ENCODE results near the gene PDCD1.

Gene PDCD1

DNA sequence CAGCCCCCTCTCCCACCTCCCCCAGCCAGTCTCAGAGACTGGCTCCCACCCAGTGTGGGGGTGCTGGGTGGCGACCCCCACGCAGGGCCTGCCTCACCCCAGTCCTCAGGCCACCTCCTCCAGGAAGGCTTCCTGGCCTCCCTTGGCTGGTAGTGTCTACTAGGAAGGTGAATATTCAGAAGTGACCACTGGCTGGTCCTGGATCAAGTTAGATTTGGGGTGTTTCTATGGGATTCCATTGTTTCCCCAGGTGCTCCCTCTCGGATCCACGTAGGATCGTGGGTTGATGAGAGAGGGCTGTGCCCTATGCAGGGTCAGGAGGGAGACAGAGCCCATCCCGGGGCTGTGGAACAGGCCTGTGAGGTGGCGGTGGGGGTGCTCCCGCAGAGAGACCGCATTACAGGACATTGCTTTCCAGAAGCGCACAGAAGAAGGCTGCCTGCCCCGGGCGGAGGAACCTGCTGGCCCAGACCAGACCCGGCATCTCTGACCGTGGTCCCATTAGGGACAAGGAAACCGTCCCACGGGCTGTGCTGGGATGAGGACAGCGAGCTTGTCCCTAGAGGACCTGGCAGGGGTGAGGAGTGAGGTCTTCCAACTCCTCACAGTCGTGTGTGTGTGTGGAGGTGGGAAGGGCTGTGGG lies 3.3 kb downstream of the PDCD1 start:
- H3K36me3 Mint-ChIP-seq = peaks cover 87% of the 10 kb centered on the region

DNA sequence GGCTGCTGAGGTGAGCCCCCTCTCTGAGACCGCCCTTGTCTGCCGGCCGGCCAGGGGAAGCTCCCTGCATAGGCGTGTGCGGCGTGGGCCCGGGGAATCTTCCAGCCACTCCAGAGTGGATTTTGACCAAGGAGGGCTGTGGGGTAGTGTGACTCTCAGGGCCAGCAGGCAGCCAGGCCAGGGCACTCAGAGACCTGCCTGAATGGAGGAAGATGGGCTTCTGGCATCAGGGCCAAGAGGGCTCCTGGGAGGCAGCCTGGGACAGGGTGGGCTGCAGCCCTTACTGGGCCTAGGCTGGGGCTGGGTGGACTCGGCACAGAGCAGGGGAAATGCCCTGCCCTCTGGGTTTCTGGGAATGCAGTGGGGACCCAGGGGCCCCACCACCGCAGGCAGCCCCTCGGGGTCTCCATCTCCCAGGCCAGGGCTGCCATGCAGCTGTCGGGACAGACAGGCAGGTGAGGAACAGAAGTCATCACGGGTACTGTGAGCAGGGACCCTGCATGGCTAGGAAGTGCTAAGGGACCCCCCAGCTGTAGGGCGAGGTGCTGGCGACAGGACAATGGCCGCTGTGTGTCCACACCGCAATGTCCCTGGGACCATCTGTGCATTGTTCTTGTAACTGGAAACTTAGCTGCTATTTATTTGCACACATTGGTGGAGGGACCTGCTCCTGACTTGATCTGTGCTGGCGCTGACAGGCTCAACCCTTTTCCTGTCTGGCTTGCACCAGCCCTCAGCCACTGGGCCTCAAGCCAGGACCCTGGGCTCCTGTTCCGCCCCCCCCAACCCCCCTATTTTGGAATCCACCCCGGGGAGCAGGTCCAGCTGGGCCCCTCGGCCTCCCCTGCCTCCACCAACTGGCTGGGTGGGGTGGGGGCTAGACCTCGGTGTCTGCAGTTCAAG lies 4.1 kb downstream of the PDCD1 start:
- H3K9me3 Mint-ChIP-seq = no peaks in the 10 kb centered on the region
- DNase-seq (ENCODE audit: low spot score in 2 of 2) = no peak
- peaks cover 38% of the 10 kb centered on the region for H3K4me1 Mint-ChIP-seq
- peak overlapping the region; percentile 66 for H3K4me3 Mint-ChIP-seq
- peaks cover 91% of the 10 kb centered on the region for H3K36me3 Mint-ChIP-seq
- no peak for ATAC-seq
- H3K27ac Mint-ChIP-seq = peak overlapping the region; percentile 91

More for the DNA sequence above, 3.3 kb downstream of the PDCD1 start:
- Mint-ChIP-seq H3K9me3 (no peaks in the 10 kb centered on the region), H3K4me1 (peaks cover 46% of the 10 kb centered on the region), H3K27ac (peak overlapping the region; percentile 91), H3K4me3 (peak overlapping the region; percentile 66)
- no peak for DNase-seq (ENCODE audit: low spot score in 2 of 2)
- ATAC-seq = no peak

DNA sequence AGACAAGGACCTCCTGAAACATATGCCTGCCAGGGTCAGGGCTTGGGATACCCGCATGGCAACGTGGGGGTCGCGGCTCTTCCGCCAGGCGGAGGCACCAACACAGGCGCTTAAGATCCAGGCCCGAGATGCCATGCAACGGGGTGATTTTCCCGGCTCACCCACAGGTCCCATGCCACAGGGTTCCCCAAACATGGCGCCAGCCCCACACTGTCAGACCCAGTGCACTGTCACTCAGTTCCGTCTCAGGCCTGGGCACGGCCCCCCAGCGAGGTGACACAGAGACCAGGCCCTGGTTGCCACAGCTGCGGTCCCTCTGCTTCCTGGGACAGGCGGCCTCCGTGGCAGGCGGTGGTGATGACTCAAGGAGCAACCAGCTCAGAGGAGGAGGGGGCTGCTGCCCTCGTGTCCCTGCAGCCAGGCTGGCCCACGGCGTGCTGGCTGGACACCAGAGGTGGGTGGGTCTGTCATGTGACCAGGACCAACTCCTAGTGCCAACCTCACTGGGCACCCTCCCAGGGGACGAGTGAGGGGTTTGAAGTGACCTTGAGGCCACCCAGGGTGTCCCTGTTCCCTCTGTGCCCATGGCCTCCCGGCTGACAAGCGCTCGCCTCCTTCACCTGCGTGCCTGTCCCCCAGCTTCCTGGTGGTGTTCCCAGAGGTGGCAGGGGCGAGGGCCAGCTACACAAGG lies 4.9 kb downstream of the PDCD1 start:
- peak; percentile 82 for ATAC-seq

DNA sequence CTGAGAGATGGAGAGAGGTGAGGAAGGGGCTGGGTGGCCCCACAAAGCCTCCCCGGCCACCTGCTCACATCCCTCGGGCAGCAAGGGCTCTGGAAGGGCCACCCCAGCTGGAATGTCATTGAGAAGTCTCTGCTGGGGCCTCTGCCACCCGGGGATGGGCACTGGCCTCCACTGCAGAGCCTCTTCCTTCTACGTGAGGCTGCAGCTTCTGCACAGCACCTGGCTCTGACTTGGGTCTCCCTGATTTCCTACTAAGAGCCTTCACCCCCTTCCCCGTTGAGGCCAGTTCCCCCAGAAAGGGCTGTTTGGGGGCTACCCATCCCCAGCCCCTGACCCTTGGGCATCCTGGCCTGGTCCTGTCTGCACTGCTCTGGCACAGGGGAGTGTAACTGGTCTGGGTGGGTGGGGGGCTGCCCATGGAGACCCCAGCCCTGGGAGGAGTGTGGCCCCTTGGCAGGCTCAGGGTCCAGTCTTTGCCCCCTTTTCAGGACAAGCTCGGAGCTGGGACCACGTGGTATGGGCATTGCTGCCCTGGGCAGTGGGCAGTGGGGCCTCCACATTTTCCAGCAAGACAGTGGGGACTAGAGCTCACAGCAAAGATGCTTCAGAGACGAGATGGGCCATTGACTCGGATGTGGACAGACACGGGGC lies 5.6 kb downstream of the PDCD1 start:
- Mint-ChIP-seq H3K27ac (peak overlapping the region; percentile 70), H3K36me3 (peaks cover 91% of the 10 kb centered on the region), H3K9me3 (no peaks in the 10 kb centered on the region), H3K4me3 (peak overlapping the region; percentile 66), H3K4me1 (peaks cover 35% of the 10 kb centered on the region)
- DNase-seq (ENCODE audit: low spot score in 2 of 2) (no peak), ATAC-seq (no peak)

More for the DNA sequence above, 4.9 kb downstream of the PDCD1 start:
- Mint-ChIP-seq H3K27ac (peak overlapping the region; percentile 70), H3K36me3 (peaks cover 95% of the 10 kb centered on the region), H3K4me3 (peak overlapping the region; percentile 66), H3K9me3 (no peaks in the 10 kb centered on the region), H3K4me1 (peaks cover 35% of the 10 kb centered on the region)
- peak in 1 of 2 donors; percentile 66 for DNase-seq (ENCODE audit: low spot score in 2 of 2)

DNA sequence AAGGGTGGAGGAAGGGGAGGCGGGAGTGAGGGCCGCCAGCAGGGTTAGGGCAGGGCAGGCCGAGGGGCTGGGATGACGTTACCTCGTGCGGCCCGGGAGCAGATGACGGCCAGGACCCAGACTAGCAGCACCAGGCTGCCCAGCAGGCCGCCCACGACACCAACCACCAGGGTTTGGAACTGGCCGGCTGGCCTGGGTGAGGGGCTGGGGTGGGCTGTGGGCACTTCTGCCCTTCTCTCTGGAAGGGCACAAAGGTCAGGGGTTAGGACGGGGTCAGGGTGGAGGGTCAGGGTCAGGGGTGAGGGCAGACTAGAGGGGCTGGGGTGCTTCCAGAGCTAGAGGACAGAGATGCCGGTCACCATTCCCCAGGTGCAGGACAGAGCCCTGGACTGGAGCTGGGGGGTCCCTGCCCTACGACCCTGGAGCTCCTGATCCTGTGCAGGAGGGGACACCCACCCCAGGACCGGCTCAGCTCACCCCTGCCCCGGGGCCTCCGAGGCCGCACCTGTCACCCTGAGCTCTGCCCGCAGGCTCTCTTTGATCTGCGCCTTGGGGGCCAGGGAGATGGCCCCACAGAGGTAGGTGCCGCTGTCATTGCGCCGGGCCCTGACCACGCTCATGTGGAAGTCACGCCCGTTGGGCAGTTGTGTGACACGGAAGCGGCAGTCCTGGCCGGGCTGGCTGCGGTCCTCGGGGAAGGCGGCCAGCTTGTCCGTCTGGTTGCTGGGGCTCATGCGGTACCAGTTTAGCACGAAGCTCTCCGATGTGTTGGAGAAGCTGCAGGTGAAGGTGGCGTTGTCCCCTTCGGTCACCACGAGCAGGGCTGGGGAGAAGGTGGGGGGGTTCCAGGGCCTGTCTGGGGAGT lies 6.3 kb downstream of the PDCD1 start:
- peak overlapping the region; percentile 70 for H3K27ac Mint-ChIP-seq
- H3K9me3 Mint-ChIP-seq = no peaks in the 10 kb centered on the region
- peak in 1 of 2 donors; percentile 46 for DNase-seq (ENCODE audit: low spot score in 2 of 2)
- peaks cover 35% of the 10 kb centered on the region for H3K4me1 Mint-ChIP-seq
- no peak for ATAC-seq
- H3K36me3 Mint-ChIP-seq = peaks cover 83% of the 10 kb centered on the region
- H3K4me3 Mint-ChIP-seq = no peak overlapping the region

DNA sequence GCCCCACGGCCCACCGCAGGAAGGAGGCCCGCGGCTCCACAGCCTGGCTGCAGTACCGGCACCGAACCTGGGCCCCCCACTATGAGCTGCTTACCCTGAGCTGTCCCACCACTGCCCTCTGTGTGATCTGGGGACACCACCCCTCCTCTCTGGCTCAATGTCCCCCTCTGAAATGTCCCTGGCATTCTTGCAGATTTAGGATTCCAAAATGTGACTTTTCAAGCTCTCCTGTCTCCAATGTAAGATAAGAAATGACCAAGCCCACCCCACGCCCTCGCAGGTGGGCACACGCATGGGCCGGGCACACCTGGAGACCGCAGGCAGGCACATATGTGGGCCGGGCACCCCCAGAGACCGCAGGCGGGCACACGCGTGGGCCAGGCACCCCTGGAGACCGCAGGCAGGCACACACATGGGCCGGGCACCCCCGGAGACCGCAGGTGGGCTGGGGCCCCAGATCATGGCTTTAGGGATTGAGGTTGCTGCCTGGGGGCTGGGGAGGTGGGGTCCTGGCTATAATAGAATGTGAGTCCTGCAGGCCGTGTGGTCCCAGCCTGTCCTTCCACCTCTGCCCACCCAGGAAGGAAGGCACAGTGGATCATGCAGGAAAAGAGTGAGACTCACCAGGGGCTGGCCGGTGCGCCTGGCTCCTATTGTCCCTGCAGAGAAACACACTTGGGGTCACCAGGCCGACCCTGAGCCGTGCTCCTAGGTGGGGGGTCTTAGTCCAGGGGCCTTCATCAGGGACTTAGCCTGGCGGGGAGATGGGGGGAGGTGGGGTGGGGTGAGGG lies 7.2 kb downstream of the PDCD1 start:
- H3K4me1 Mint-ChIP-seq = peaks cover 36% of the 10 kb centered on the region
- no peaks in the 10 kb centered on the region for H3K9me3 Mint-ChIP-seq
- DNase-seq (ENCODE audit: low spot score in 2 of 2) = peak in 1 of 2 donors; percentile 39
- no peak overlapping the region for H3K4me3 Mint-ChIP-seq
- H3K27ac Mint-ChIP-seq = peak overlapping the region; percentile 81
- ATAC-seq = no peak
- peaks cover 75% of the 10 kb centered on the region for H3K36me3 Mint-ChIP-seq

DNA sequence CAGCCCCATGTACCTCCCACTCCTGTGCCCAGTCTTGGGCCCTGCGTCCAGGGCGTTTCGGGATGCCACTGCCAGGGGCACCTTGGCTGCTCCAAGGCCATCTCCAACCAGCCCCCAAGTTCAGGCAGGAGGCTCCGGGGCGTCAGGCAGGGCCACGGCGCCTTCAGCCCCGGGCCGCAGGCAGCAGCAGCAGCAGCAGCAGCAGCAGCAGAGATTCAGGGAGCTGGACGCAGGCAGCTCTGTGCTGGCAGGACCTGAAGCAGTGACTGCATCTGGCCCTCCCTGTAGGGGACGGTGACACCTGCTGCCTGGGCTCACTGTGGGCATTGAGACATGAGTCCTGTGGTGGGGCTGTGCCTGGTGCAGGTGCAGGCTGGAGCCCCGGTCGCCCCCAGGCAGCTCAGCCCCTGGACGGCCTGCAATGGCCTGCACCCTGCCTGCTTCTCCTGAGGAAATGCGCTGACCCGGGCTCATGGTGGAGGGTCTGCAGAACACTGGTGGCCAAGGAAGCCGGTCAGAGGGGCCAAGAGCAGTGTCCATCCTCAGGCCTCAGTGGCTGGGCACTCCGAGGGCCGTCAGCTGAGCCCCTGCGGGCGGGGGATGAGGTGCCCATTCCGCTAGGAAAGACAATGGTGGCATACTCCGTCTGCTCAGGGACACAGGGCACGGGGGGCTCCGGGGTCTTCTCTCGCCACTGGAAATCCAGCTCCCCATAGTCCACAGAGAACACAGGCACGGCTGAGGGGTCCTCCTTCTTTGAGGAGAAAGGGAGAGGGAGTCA lies 8.0 kb downstream of the PDCD1 start:
- Mint-ChIP-seq H3K36me3 (peaks cover 73% of the 10 kb centered on the region), H3K4me1 (peaks cover 36% of the 10 kb centered on the region), H3K4me3 (no peak overlapping the region), H3K27ac (peak overlapping the region; percentile 81), H3K9me3 (no peaks in the 10 kb centered on the region)
- peak in 1 of 2 donors; percentile 47 for DNase-seq (ENCODE audit: low spot score in 2 of 2)
- ATAC-seq = peak; percentile 25

DNA sequence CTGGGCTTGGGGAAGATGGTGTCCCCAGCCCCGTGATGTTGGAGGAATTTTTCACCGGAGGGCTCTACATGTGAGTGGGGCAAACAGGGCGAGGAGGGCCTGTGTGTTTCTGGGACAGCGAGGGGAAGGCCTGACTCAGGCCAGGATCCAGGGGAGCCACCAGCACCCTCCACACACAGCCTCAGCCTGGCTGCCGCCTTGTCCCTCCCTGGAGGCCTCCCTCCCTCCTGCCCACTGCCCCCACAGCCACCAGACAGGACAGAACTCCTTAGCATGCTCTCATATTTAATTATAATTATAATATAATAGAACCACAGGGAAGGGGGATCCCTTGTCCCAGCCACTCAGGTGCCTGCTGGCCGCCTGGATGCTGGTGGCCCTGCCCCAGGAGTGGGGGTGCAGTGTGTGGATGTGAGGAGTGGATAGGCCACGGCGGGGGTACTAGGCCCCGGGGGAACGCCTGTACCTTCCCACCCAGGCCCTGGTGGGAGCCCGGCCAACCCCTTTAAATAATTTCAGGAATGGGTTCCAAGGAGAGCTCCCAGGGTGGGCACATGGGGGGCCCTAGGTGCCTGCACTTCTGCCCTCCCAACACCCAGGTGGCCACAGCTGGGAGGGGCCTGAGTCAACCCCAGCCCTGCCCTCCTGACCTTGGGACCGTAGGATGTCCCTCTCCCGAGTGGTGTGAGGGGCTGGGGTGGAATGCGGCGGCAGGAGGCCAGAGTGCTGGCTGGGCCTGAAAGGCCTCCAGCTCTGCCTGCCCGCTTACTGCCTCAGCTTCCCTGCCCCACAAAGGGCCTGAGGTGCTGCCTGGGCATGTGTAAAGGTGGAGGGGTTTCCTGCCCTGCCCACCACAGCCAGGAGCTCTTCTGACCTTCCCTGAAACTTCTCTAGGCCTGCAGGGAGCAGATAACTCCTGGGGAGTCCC lies 8.8 kb downstream of the PDCD1 start:
- H3K36me3 Mint-ChIP-seq = peaks cover 75% of the 10 kb centered on the region
- H3K4me1 Mint-ChIP-seq = peaks cover 41% of the 10 kb centered on the region
- H3K4me3 Mint-ChIP-seq = no peak overlapping the region
- ATAC-seq = peak; percentile 19
- H3K9me3 Mint-ChIP-seq = no peaks in the 10 kb centered on the region
- peak in 1 of 2 donors; percentile 48 for DNase-seq (ENCODE audit: low spot score in 2 of 2)
- H3K27ac Mint-ChIP-seq = peak overlapping the region; percentile 80

DNA sequence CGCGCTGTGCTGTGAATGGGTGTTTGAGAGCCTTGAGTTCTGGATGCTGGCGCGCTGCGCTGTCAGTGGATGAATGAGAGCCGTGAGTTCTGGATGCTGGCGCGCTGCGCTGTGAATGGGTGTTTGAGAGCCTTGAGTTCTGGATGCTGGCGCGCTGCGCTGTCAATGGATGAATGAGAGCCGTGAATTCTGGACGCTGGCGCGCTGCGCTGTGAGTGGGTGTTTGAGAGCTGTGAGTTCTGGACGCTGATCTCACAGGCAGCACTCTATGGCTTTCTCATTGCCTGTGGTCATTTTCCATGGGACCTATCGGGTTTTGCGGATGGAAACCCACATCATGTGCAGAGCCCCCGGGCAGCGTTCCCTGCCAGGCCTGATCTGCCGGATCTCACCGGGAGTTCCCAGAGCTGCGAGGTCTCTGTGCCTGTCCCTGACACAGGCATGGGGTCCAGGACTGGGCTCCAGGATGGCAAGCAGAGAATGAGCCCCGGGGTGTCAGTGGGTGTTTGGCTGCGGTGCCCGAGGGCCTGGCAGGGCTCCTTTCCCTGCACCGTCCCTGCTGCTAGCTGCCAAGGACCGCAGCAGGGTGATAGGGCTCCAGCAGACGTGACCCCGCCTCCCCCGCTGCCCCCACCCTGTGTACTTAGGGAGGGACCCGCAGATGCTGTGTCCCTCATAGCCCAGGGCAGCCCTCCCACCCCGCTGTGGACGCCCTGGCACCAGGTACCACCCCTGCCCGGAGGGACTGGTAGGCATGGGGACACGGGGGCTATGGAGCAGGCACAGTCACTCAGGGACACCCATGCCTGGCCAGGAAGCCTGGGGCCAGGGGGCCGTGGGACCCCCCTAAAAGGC lies 9.7 kb downstream of the PDCD1 start:
- no peak overlapping the region for H3K4me3 Mint-ChIP-seq
- peak overlapping the region; percentile 80 for H3K27ac Mint-ChIP-seq
- peak; percentile 5 for ATAC-seq
- H3K9me3 Mint-ChIP-seq = no peaks in the 10 kb centered on the region
- H3K36me3 Mint-ChIP-seq = peaks cover 76% of the 10 kb centered on the region
- peak in 1 of 2 donors; percentile 49 for DNase-seq (ENCODE audit: low spot score in 2 of 2)
- peaks cover 41% of the 10 kb centered on the region for H3K4me1 Mint-ChIP-seq

DNA sequence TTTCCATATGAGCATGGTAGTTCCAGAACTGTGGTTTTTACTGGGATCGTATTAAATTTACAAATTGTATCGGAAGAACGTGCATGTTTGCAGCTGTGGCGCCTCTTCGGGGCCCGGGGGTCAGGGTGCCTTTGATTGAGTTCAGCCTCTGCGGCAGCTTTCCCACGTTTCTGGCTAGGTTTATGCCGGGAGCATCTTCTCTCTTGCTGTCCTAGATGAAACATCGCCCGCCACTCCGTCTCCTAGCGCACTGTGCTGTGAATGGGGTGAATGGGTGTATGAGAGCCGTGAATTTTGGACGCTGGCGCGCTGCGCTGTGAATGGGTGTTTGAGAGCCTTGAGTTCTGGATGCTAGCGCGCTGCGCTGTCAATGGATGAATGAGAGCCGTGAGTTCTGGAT lies 12.3 kb downstream of the PDCD1 start:
- Mint-ChIP-seq H3K4me1 (peaks cover 42% of the 10 kb centered on the region), H3K4me3 (peak overlapping the region; percentile 76), H3K36me3 (peaks cover 63% of the 10 kb centered on the region), H3K9me3 (no peaks in the 10 kb centered on the region), H3K27ac (peak overlapping the region; percentile 90)
- ATAC-seq = no peak
- DNase-seq (ENCODE audit: low spot score in 2 of 2) = peak in 1 of 2 donors; percentile 47

DNA sequence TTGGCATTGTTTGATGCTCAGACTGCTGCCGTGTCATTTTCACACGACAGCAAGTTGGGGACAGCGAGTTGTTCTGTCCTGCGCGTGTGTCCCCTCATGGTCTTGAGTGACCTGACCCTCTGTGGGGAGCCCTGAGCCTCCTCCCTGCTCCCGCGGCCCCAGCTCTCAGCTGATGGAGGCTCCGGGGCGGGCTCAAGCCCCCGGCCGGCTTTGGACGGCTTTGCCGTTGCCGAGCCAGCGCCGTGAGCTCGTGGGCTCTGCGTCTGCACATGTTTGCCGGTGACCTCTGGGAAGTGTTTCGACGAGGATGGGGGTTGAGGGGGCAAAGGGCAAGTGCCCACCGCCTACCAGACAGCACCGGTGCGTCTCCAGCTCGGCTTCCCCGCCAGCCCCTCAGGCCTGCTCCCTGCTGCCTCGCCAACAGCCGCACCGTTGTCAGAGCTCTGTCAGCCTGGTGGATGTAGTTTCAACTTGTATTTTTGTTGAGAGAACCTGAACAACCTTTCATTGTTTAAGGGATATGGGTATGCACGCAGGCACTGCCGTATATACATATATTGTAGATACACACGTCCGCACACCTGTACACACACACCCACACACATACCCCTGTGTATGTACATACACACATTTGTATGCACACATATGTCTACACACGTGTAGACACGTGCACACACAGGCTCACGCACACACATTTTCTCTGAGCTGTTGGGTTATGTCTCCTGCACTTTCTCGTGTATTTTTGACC lies 13.7 kb downstream of the PDCD1 start:
- ATAC-seq (no peak), DNase-seq (ENCODE audit: low spot score in 2 of 2) (peak in 1 of 2 donors; percentile 55)
- peak overlapping the region; percentile 76 for H3K4me3 Mint-ChIP-seq
- H3K36me3 Mint-ChIP-seq = peaks cover 49% of the 10 kb centered on the region
- H3K4me1 Mint-ChIP-seq = peaks cover 42% of the 10 kb centered on the region
- no peaks in the 10 kb centered on the region for H3K9me3 Mint-ChIP-seq
- H3K27ac Mint-ChIP-seq = peak overlapping the region; percentile 90
